Measurements from ENCODE around the gene BARHL1.

BARHL1 gene

DNA sequence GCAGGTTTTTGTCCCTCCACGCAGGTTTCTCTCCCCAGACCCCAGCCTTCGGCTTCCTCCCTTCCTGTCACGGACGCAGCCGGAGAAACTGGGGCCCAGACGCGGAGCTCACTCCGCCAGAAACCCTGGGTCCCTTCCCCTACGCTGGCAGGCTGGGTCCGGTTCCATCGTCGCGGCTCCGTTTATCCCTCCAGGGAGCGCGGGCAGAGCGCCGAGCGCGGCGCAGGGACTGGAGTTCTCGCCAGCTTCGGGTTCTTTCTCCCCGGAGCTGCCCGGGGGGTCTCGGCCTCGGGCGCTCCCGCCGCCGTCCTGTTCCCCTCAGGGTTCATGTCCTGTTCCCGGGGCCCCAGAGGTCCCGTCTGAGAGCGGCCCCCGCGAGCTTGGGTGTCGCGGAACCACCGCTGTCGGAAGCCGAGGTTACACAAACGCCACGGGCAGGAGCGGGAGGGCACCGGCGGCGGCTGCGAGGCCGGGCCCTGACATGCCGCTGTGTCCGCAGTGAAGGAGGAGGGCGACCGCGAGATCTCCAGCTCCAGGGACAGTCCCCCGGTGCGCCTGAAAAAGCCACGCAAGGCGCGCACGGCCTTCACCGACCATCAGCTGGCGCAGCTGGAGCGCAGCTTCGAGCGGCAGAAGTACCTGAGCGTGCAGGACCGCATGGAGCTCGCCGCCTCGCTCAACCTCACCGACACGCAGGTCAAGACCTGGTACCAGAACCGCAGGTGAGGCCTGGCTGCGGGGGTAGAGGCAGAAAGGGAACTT, 4.6 kb downstream of the BARHL1 start:
- no peak for DNase-seq

DNA sequence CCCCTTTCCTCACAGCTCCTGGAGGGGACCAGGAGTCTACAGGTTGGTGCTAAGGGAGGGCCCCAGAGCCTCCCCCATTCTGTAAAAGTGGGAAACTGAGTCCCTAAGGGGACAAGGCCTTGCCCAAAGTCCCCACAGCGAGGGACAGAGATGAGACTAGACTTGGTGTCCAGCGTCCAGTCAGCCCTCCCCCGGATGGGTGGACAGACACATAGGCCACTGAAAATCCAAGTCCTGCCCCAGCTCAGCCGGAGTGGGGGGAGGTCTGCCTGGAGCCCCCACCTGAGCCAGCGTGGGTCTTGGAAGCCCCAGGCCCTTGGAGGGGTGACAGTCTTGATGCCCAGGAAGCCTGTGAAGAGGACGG, 5.2 kb downstream of the BARHL1 start:
- no peak for DNase-seq

DNA sequence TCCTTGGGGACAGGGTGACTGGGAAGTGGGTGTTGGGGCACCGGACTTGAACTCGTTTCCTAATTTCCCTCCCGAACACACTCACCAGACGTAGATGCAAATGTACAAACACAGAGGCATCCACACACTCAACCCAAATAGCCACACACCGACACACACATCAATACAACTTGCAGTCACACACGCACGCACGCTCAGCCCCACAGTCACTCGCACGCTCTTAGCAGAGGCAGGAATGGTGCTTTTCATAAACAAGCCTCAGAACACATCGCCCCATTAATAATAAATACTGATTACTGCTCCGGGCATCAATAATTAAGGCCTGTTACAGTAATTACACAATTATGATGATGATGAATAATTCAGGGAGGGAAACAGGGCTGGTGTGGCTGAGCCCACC, 5.7 kb downstream of the BARHL1 start:
- DNase-seq: no peak

DNA sequence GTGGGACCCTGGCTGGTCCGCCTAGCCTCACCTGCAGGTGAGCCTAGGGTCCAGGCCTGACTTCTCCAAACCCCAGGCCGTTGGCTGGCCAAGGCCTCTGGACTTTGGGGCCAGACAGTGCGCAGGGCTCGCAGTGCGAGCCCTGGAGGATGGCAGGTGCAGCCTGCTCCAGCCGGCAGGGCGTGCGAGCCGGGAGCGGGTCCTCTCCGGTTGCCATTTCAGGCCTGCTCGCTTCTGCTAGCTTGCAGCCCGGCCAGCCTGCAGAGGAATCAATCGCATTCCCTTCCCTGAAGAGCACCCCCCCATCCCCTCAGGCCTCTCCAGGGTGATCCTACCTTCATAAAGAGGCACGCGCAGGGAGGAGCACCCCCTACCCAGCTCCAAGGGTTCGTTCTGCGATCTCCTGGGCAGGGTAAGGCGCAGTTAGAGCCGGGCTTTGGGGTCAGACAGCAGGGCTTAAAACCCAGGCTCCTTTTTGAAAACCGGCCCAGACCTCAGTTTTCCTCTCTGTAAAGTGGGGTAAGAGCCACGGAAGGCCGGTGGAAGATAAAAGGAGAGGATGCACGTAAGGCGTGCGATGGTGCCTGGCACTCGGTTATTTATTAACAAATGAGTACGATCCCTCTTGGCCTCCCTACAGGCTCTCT, 6.2 kb downstream of the BARHL1 start:
- DNase-seq: no peak

DNA sequence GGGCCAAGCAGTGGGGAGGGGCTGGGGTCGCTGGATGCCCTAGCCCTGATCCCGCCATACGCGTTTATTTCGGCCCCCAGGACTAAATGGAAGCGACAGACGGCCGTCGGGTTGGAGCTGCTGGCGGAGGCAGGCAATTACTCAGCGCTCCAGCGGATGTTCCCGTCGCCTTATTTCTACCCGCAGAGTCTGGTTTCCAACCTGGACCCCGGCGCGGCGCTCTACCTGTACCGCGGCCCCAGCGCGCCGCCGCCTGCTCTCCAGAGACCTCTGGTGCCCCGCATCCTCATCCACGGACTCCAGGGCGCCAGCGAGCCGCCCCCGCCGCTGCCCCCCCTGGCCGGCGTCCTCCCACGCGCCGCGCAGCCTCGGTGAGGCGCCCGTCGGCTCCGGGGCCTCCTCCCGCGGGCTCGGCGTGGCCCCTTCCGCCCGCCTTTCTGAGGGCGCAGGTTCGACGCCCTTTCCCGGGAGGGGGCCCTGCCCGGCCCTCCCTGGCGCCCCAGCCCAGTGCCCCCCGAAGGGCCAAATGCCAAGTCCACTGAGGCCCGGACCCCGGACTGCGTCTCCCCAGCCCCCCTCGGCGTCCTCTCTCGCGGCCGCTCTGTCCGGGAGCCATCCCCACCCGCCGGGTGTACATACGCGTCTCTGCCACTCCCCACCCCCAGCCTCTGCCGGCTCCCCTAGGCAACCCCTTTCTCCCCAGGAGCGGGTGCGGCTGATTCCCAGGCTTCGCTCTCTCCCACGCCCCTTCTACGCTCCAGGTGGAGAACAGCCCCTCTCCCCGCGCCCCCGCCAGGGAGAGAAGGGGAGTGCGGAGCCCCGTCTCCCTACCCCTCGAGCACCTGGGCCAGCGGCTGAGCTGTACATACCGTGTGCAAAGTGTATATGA, 7.0 kb downstream of the BARHL1 start:
- no peak for DNase-seq

DNA sequence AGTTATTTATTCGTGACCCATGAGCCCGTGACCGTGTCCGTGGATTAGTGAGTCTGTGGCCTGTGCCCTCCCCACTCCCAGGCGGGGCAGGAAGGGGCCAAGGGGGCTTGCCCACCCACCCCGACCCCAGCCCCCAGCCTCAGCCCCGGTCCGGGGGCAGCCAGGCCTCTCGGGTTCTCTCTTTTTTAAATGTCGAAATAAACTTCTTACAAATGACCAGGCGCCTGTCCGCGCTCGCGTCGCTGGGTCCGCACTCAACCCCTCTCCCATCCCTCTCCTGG, 7.6 kb downstream of the BARHL1 start:
- DNase-seq: no peak

DNA sequence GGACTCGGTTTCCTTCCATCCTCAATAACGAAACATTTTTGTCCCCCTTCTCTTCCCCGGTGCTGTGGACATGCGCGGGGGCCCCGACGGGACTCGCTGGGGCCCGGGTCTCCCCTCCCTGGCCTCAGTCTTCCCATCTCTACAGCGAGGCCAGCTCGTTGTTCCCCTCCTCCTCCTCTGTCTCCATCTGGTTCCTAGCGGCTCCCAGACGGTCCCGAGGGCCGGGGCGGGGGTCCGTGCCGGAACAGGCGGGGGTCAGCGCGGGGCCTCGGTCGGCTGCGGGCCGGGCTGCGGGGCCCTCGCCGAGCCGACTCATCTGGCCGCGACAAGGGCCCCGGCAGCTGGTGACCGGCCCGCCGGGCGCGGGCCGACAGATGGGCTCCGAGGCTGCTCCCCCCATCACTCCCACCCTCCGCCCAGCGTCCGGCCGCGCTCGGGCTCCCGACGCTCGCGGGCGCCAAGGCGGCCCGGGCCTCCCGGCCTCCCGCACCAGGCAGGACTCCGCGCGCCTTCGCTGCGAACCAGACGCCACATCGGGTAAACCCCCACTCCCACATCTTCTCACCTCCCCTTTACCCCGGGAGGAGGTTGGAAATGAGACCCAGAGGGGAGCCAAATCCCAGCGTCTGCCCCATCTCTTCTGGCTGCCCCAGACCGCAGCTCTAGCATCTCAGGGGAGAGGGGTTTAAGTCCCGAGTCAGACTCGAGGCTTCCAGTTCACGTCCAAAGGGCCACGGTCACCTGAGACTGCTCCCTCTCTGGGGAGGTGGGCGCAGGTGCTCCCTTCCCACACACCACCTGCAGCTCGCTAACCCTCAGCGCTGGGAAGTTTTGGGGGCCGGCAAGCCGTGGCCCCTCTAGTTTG, 8.1 kb downstream of the BARHL1 start:
- no peak for DNase-seq

DNA sequence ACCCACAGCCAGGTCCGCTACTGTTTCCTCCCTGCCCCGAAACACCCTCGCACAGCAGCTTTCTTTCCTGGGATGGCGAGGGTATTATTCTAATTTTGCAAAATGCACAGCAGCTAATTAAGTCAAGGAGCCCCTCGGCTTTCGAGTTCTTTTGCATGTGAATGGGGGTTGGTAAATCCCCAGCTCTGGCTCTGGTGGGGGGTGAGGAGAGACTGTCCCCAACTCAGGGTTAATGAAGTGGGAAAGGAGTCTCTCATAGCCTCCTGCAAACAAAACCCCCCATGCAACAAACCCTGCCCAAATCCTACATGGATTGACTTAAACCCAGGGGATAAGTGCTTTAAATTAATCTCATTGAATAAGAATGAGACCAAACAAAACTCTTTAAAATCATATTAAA, 8.8 kb downstream of the BARHL1 start:
- DNase-seq: no peak

DNA sequence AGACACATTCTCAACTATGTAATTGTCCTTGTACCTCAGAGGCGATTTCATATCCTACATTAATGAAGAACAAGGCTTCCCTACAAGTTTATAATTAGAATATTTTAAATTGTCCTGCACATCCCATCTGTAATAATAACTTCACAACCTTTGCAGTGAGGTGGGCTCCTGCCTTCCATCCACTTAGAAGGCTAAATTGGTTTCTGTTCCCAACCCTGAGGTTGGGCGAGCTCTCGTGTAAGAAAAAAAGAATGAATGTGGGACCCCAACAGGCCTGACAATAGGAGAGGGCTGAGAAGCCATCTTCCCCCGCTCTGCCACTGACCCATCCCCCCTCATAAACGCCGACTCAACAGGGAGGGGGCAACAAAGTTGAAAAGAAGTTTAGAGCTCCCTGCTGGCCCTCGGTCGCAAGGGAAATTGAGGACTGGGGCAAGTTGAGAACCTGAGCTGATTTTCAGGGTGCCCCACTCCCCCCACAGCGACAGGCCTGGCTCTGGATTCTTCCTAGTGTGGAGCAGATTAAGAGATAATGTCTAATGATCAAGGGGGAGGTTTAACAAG, 9.4 kb downstream of the BARHL1 start:
- DNase-seq: no peak

DNA sequence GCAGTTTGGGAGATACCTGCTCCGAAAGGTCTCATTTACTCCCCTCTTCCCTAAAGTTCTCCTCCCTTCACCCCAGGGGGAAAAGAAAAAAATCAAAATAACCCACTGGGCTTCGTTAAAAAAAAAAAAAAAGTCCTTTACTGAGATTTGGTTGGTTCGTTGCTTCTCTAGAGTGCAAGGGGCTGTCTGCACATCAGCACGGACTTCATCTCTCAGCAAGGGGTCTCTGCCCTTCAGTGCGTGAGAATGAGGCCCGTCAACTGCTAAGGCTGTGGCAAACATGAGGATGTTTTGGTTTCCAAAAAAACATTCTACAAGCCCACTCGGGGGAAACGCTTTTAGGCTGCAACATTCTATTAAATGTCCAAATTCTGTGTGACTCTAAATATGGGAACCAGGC, 10.0 kb downstream of the BARHL1 start:
- no peak for DNase-seq

DNA sequence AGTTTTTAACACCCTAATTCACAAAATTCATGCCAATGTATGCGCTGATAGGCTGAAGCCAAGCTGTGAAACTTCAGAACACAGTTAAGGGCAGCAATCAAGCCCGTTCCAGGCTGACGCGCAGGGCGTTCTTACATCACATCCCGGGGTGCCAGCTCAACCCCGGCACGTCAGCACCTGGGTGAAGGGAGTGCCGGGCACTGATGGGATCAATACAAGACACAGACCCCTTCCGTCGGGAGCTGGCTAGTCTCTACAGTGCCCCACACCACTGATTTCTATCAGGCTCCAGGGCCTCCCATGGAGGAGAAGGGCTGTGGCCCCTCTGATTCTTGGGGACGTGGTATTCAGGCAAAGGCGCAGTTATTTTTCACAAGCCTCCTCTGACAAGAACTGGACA, 12.0 kb downstream of the BARHL1 start:
- no peak for DNase-seq

DNA sequence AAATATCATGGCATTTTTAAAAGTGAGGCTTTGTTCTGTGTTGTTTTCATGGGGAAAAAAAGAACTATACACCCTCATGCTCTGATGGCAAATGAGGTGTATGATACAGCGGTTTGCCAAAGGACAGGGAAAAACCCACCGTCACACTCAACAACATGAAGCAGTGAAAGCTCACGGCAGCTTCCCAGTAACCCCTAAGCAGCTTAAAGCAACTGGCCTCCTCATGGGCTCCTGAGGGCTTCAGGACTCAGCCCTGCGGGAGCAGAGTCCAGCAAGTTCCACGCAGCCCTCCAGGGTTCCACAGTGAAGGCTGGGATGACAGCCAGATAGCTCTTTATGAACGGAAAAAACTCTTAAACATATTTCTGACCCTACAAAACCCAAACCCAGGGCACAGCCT, 12.9 kb downstream of the BARHL1 start:
- DNase-seq: no peak

DNA sequence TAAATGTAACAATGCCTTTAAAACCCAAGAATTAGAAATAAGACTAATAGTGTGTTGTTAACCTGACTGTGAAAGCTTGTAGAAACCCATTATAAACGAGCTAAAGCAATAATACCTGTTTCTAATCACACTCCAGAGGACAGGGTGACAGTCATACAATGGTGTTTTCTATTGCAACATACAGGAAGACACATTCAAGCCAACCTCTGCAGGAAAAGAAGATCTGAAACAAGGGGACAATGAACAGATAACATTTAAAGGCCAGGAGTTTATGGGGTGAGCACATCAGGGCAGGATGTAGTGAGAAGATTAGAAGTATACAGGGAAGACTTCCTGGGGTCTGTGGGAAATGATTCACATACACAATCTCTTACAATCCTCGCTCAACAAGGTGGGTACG, 13.8 kb downstream of the BARHL1 start:
- no peak for DNase-seq

DNA sequence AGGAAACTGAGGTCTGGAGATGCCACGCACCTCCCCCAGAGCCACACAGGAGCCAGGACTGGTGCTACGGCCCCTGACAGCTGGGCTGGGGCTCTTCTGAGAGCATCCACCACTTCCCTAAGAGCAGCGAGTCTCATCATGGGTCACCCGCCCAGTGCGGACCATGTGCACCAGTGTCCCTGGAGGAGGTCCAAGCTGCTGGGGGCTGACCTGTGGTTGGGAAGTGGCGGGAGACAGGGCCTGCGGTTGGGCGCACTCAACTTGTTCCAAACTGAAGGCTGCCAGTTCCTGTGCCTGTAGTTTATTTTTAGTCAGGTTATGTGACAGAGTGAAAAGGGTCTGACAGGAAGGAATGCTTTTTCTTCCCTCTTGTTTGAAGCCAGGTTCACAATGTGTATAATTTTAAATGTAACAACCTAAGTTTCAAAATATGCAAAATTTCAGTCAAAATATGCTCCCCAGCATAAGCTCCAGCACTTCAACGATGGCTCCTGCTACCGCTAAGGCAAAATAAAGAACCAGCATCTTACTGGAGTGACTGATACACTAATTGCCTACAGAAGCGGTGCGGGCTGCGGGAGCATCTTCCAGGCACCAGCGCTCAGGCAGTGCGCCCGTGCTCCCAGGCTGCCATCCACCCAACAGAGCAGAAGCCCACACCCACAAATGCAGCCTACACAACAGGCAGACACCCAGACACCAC, 14.8 kb downstream of the BARHL1 start:
- peak in 27 of 58 donors; percentile 3 to 57 (median 14) for DNase-seq

DNA sequence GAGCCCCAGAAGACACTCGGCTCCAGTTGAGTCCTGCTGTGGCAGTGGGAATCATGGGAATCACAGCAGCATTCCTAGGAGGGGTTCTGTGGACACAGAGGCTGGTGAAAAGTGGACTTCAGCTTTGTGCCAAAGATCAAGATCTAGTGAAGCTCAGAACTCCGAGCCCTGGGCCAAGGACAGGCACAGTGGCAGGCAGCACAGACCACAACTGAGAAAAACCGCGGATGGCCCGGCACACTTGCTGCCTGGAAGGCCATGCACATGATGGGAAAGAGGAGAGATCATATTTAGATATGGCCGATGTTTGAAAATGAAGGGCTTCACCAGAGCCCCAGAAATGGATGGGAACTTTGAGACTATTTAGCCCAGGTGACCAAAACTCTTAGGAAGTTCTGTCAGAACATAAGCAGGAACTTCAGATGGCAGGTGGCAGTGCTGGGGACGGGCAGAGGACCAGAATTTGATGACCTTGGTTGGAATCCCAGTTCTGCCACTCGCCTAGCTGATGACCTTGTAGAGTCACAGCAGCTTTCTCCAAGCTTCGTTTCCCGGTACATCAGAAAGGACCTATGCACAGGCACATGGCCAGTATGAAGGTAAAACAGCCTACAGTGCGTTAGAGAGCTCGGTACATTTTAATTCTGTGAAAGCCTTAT, 18.0 kb downstream of the BARHL1 start:
- DNase-seq: no peak

DNA sequence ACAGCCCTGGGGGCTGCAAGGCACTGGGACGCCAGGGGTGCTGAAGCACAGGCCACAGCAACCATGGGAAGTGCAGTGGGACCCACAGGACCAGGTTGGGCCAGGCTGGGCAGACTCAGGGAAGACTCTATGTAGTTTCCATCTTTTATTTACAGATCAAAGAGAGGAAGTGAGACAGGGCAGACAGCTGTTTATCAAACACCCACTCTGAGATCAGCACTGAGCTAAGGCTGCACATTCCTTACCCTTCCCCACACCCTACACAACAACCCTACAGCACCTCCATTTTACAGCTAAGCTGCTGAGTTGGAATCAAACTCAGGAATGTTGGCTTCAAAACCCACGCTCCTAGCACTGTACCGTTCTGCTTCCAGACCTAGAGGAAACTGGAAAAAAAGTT, 19.8 kb downstream of the BARHL1 start:
- DNase-seq: no peak

DNA sequence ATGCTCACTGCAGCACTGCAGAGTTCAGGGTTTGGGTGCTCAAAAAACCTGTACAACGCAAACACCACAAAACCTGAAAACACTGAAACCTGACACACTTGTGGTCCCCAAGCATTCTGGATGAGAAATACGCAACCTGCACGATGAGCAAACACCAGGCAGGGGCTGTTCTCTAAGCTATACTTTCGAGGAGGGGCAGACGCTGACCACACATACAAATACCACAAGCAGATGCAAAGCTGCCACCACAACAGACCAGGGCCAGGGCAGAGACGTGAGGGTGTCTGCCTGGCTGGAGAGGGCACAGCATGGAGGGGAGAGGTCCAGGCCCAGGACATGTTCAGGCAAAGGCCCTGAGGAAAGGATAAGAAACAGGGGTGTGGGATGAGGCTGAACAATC, 23.0 kb downstream of the BARHL1 start:
- DNase-seq: no peak

DNA sequence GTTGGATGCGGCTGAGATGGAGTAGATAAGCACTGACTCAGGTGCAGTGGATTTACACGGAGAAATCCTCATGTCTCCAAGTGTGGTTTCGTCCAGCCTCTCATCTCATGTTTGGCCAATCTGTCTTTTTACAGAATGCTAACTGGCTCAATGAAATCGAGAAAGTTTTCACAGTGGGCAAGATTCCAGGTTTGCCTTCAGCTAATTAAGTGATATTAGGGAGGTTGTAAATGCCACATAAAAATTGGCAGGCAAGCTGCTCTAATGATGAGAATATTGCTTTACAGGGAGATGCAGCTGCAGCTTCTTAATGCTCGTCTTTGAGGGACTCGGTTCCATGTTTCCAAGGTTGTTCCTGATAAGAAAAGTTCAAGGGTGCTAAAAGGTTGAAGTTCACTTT, 23.7 kb downstream of the BARHL1 start:
- no peak for DNase-seq

DNA sequence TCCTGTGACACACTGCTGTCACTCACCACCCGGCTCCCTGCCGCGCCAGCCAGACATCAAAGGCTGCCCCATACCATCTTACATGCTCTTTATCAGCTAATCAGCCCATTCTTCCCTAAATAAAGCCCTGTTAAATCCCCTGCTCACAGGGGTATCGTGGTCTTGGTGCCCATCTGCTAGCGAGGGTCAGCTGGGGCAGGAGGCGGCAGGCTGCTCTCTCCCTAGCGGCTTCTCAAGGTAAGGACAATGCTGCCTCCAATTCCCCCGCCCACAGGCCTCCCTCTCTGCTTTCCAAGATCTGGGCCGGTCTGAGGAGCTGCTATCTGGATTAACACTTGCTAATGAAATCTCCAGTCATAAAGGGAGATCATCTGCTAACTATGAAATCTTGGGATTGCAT, 26.8 kb downstream of the BARHL1 start:
- DNase-seq: peak in 6 of 58 donors; percentile 4 to 39 (median 16)

DNA sequence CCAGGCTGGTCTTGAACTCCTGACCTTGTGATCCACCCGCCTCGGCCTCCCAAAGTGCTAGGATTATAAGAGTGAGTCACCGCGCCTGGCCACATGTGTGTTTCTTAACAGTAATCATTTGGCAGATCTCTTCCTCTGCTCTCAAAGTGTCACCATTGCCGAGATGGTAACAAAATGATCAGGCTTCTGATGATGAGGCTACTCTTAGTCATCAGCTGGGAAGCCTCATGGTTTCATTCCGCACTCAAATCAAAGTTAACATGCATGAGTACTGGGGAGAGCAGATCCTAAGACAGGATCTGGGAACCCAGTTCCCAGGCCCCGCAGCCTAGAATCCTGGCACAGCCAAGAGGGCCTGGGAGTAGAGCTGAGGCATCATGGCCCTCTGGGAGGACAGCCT, 27.4 kb downstream of the BARHL1 start:
- no peak for DNase-seq

All from anterior cingulate cortex (tissue), 58 donors.